H9 (cell line): ENCODE measurements around the gene HOXB1. TPM values are rescaled to one million over a fixed set of nuclear protein-coding genes. Genes with fewer than 3 reads are reported as not detected.

Experiments
- DNase-seq: peaks from one replicate; pipeline ENCODE4 v3.0.0-alpha.2; 2017
- H2AFZ ChIP-seq: one replicate; pipeline ENCODE4 v1.6.1; 2013; ENCODE audit warnings: mild to moderate bottlenecking, low read length, control low read depth, moderate library complexity
- H2AK5ac ChIP-seq: 2 replicates; pipeline ENCODE4 v1.6.1; 2013; ENCODE audit warnings: low read length, control low read depth, mixed read lengths; ENCODE audit not compliant: insufficient read length
- H2BK120ac ChIP-seq: one replicate; pipeline ENCODE4 v1.6.1; 2013; ENCODE audit warnings: low read depth, mild to moderate bottlenecking, low read length, control low read depth, inconsistent platforms; ENCODE audit not compliant: poor library complexity, severe bottlenecking
- H2BK12ac ChIP-seq: 2 replicates; pipeline ENCODE4 v1.6.1; 2013; ENCODE audit warnings: low read length, control low read depth, mixed read lengths, low read depth; ENCODE audit not compliant: insufficient read length
- H2BK15ac ChIP-seq: 2 replicates; pipeline ENCODE4 v1.6.1; 2013; ENCODE audit warnings: low read depth, low read length, control low read depth
- H2BK20ac ChIP-seq: one replicate; pipeline ENCODE4 v1.6.1; 2013; ENCODE audit warnings: low read depth, mild to moderate bottlenecking, low read length, control low read depth, inconsistent platforms; ENCODE audit not compliant: poor library complexity, severe bottlenecking
- H2BK5ac ChIP-seq: 2 replicates; pipeline ENCODE4 v1.6.1; 2013; ENCODE audit warnings: low read length, control low read depth, mixed read lengths; ENCODE audit not compliant: insufficient read length
- H3K14ac ChIP-seq: 2 replicates; pipeline ENCODE4 v1.6.1; 2013; ENCODE audit warnings: low read length, control low read depth; ENCODE audit not compliant: insufficient read depth
- H3K18ac ChIP-seq: 2 replicates; pipeline ENCODE4 v1.6.1; 2013; ENCODE audit warnings: low read depth, mild to moderate bottlenecking, mixed read lengths, low read length, control low read depth; ENCODE audit not compliant: insufficient read length
- H3K23ac ChIP-seq: 2 replicates; pipeline ENCODE4 v1.6.1; 2013; ENCODE audit warnings: low read length, control low read depth, mixed read lengths, low read depth; ENCODE audit not compliant: insufficient read length
- H3K23me2 ChIP-seq: 2 replicates; pipeline ENCODE4 v1.6.1; 2013; ENCODE audit warnings: low read depth, mild to moderate bottlenecking, mixed read lengths, low read length, control low read depth; ENCODE audit not compliant: insufficient read length, poor library complexity, severe bottlenecking
- H3K27ac ChIP-seq: 2 replicates; pipeline ENCODE4 v1.5.1; 2013; ENCODE audit warnings: low read length, control low read depth, mixed read lengths, low read depth; ENCODE audit not compliant: insufficient read length
- H3K27me3 ChIP-seq: 2 replicates; pipeline ENCODE4 v1.6.1; 2013; ENCODE audit warnings: low read length, control low read depth, inconsistent platforms; ENCODE audit not compliant: insufficient read depth
- H3K4ac ChIP-seq: 2 replicates; pipeline ENCODE4 v1.6.1; 2013; ENCODE audit warnings: low read depth, mild to moderate bottlenecking, control low read depth, inconsistent platforms, low read length, moderate library complexity
- H3K4me1 ChIP-seq: 2 replicates; pipeline ENCODE4 v1.6.1; 2013; ENCODE audit warnings: low read length, control low read depth, inconsistent platforms; ENCODE audit not compliant: insufficient read depth
- H3K4me2 ChIP-seq: 2 replicates; pipeline ENCODE4 v1.6.1; 2013; ENCODE audit warnings: low read length, control low read depth, mixed read lengths; ENCODE audit not compliant: insufficient read length, insufficient read depth
- H3K56ac ChIP-seq: 2 replicates; pipeline ENCODE4 v1.6.1; 2013; ENCODE audit warnings: low read depth, mild to moderate bottlenecking, mixed read lengths, low read length, control low read depth; ENCODE audit not compliant: insufficient read length
- H3K79me1 ChIP-seq: 2 replicates; pipeline ENCODE4 v1.6.1; 2013; ENCODE audit warnings: low read depth, mild to moderate bottlenecking, moderate library complexity, low read length, control low read depth, inconsistent platforms; ENCODE audit not compliant: insufficient read depth, poor library complexity, severe bottlenecking
- H3K79me2 ChIP-seq: 2 replicates; pipeline ENCODE4 v1.6.1; 2013; ENCODE audit warnings: low read length, control low read depth, inconsistent platforms; ENCODE audit not compliant: insufficient read depth
- H3K9ac ChIP-seq: 2 replicates; pipeline ENCODE4 v1.6.1; 2013; ENCODE audit warnings: low read length, control low read depth, mixed read lengths; ENCODE audit not compliant: insufficient read length; ENCODE audit errors: extremely low read depth
- H3K9me3 ChIP-seq: one replicate; pipeline ENCODE4 v1.6.1; 2013; ENCODE audit warnings: low read depth, low read length, inconsistent platforms; ENCODE audit not compliant: control insufficient read depth
- H3T11ph ChIP-seq: one replicate; pipeline ENCODE4 v1.6.1; 2013; ENCODE audit warnings: mild to moderate bottlenecking, low read length, control low read depth, inconsistent platforms
- H4K20me1 ChIP-seq: one replicate; pipeline ENCODE4 v1.6.1; 2013; ENCODE audit not compliant: control insufficient read depth, insufficient read length, insufficient read depth
- H4K5ac ChIP-seq: 2 replicates; pipeline ENCODE4 v1.6.1; 2013; ENCODE audit warnings: low read depth, mild to moderate bottlenecking, mixed read lengths, low read length, control low read depth; ENCODE audit not compliant: insufficient read length
- H4K8ac ChIP-seq: replicated peaks from 2 replicates; pipeline ENCODE4 v1.6.1; 2013; ENCODE audit warnings: low read length, control low read depth, mixed read lengths, low read depth; ENCODE audit not compliant: insufficient read length
- H4K91ac ChIP-seq: 2 replicates; pipeline ENCODE4 v1.6.1; 2013; ENCODE audit warnings: low read depth, mild to moderate bottlenecking, moderate library complexity, mixed read lengths, low read length, control low read depth; ENCODE audit not compliant: insufficient read length
- H3K27ac Mint-ChIP-seq, 3 experiments: 2 replicates in 2 of 3; 3 replicates in 1 of 3; pipeline ENCODE4 v1.8.0; 2020 to 2021; ENCODE audit warnings: mixed read lengths in 3 of 3, mild to moderate bottlenecking in 1 of 3, moderate library complexity in 1 of 3
- H3K27me3 Mint-ChIP-seq: 2 replicates; pipeline ENCODE4 v1.8.0; 2021; ENCODE audit warnings: low read depth, mild to moderate bottlenecking, moderate library complexity, mixed read lengths
- H3K36me3 Mint-ChIP-seq, 3 experiments: 2 replicates in 2 of 3; 3 replicates in 1 of 3; pipeline ENCODE4 v1.8.0; 2020 to 2021; ENCODE audit warnings: low read depth in 3 of 3, mixed read lengths in 3 of 3; ENCODE audit not compliant: insufficient read depth in 1 of 3
- H3K4me1 Mint-ChIP-seq, 2 experiments: 2 replicates each; pipeline ENCODE4 v1.8.0; 2020; ENCODE audit warnings: mixed read lengths in 2 of 2
- H3K4me3 Mint-ChIP-seq, 2 experiments: 2 replicates in 1 of 2; 3 replicates in 1 of 2; pipeline ENCODE4 v1.8.0; 2020 to 2021; ENCODE audit warnings: mild to moderate bottlenecking in 2 of 2, mixed read lengths in 2 of 2, moderate library complexity in 1 of 2
- H3K9me3 Mint-ChIP-seq, 2 experiments: 2 replicates in 1 of 2; 3 replicates in 1 of 2; pipeline ENCODE4 v1.8.0; 2020; ENCODE audit warnings: mild to moderate bottlenecking in 2 of 2, mixed read lengths in 2 of 2, moderate library complexity in 1 of 2
- CTCF ChIP-seq: fragments of 200-600 bp; sonication (generic); conservative IDR thresholded peaks from 3 replicates; pipeline ENCODE4 v1.8.0; 2021; ENCODE audit warnings: antibody characterized with exemption, mild to moderate bottlenecking
- WGBS: extraction: QIAGEN DNeasy Blood & Tissue Kit; methylation state at CpG from one replicate; pipeline ENCODE4 v1.1.7; 2013; ENCODE audit warnings: missing lambda C conversion rate, low lambda C conversion rate, mixed read lengths; ENCODE audit not compliant: insufficient read length; ENCODE audit errors: extremely low coverage; 5-methylcytosine and 5-hydroxymethylcytosine counted together
- long read RNA-seq: library from polyadenylated mRNA; unstranded; transcript quantifications from one replicate; pipeline ENCODE4 v2.0.0, GENCODE V29; 2020
- total RNA-seq: library from RNA; stranded (reverse); gene quantifications from 2 replicates; pipeline ENCODE4 v1.2.1, GENCODE V29; 2021

Gene HOXB1
- not detected in 2 replicates for total RNA-seq
- long read RNA-seq, result 0 reads

- H2BK20ac ChIP-seq, result no peak within 1 kb of the TSS
- no peak within 1 kb of the TSS for H3K27ac ChIP-seq
- Mint-ChIP-seq H3K36me3 (no peaks in the 10 kb centered on the region), H3K27ac (no peak within 1 kb of the TSS), H3K4me3 (peak within 1 kb of the TSS in 1 of 2 experiments; percentile 69; a peak in 3 of 5 replicates), H3K9me3 (peaks cover 3 to 8% of the 10 kb centered on the region in 2 experiments; a peak in 3 of 5 replicates), H3K4me1 (peaks cover 28 to 48% of the 10 kb centered on the region in 2 experiments), H3K27me3 (peaks cover 100% of the 10 kb centered on the region)
- no peaks in the 10 kb centered on the region for H3K23me2 ChIP-seq
- no peak within 1 kb of the TSS for H3K56ac ChIP-seq
- H2BK12ac ChIP-seq, result no peak within 1 kb of the TSS
- no peaks in the 10 kb centered on the region for H3K9me3 ChIP-seq
- no peak for TF ChIP-seq CTCF
- no peak within 1 kb of the TSS for H2BK15ac ChIP-seq
- no CpG with 5 or more reads among the region's 15 CpGs for WGBS
- H3K79me1 ChIP-seq, result no peaks in the 10 kb centered on the region
- no peak within 1 kb of the TSS for H3T11ph ChIP-seq
- peaks cover 8% of the 10 kb centered on the region; the same call in 1 of the 2 replicates for H3K4me1 ChIP-seq
- H3K27me3 ChIP-seq, result peaks cover 59% of the 10 kb centered on the region; the same call in 1 of the 2 replicates
- H4K5ac ChIP-seq, result no peak within 1 kb of the TSS
- H2AFZ ChIP-seq, result no peak within 1 kb of the TSS
- H3K4ac ChIP-seq, result no peak within 1 kb of the TSS
- H3K79me2 ChIP-seq, result no peaks in the 10 kb centered on the region
- peak within 1 kb of the TSS; percentile 23 for H3K4me2 ChIP-seq
- no peaks in the 10 kb centered on the region for H4K20me1 ChIP-seq
- H3K18ac ChIP-seq, result no peak within 1 kb of the TSS
- peak; percentile 90 for DNase-seq
- no peak within 1 kb of the TSS for H3K9ac ChIP-seq
- H2AK5ac ChIP-seq, result no peak within 1 kb of the TSS
- H4K91ac ChIP-seq, result no peak within 1 kb of the TSS
- H4K8ac ChIP-seq, result no peak within 1 kb of the TSS
- H3K23ac ChIP-seq, result no peak within 1 kb of the TSS
- H2BK120ac ChIP-seq, result no peak within 1 kb of the TSS
- no peak within 1 kb of the TSS; the same call in 1 of the 2 replicates for H3K14ac ChIP-seq
- no peak within 1 kb of the TSS for H2BK5ac ChIP-seq
Measured at GRCh38 chr17:48530887-48531272, at the start of gene HOXB1. HOXB1 (minus strand) TSS chr17:48531011; CDS start chr17:48530904, 107 bp downstream.
